HG03520 (cell line): ENCODE measurements around the gene NOTCH2.
"Not testable (repeated sequence)": the region's sequence is repeated elsewhere in the genome, so short reads cannot be mapped to it uniquely, and the experiment has no call there.

Source experiments
- ATAC-seq: cut with Tn5 transposase; IDR thresholded peaks from one replicate; pipeline ENCODE4 v1.9.1; 2021; ENCODE audit warnings: mild to moderate bottlenecking, moderate library complexity; ENCODE audit not compliant: unreplicated experiment

The NOTCH2 gene

GRCh38 chr1:120069920-120070214 lies 405 bp upstream of the NOTCH2 start:
- not testable (repeated sequence) for ATAC-seq

- not testable (repeated sequence) for ATAC-seq
These were observed 787 bp downstream of the NOTCH2 start for GRCh38 chr1:120068683-120069066.

GRCh38 chr1:120048208-120048607 lies 21.3 kb downstream of the NOTCH2 start:
- not testable (repeated sequence) for ATAC-seq

- not testable (repeated sequence) for ATAC-seq
These were observed 27.7 kb downstream of the NOTCH2 start for GRCh38 chr1:120041771-120042170.

GRCh38 chr1:120032253-120032652 lies 37.2 kb downstream of the NOTCH2 start:
- ATAC-seq = not testable (repeated sequence)

GRCh38 chr1:120023791-120024190 lies 45.7 kb downstream of the NOTCH2 start:
- not testable (repeated sequence) for ATAC-seq

GRCh38 chr1:120014978-120015377 lies 54.5 kb downstream of the NOTCH2 start:
- ATAC-seq = not testable (repeated sequence)

GRCh38 chr1:120008320-120008719 lies 61.1 kb downstream of the NOTCH2 start:
- ATAC-seq = not testable (repeated sequence)

GRCh38 chr1:120007850-120008249 lies 61.6 kb downstream of the NOTCH2 start:
- ATAC-seq = not testable (repeated sequence)

GRCh38 chr1:120001035-120001434 lies 68.4 kb downstream of the NOTCH2 start:
- not testable (repeated sequence) for ATAC-seq

- ATAC-seq = not testable (repeated sequence)
These were observed 72.6 kb downstream of the NOTCH2 start for GRCh38 chr1:119996731-119997312.

- not testable (repeated sequence) for ATAC-seq
These were observed 73.5 kb downstream of the NOTCH2 start for GRCh38 chr1:119995975-119996374.

GRCh38 chr1:119988306-119989062 lies 81.0 kb downstream of the NOTCH2 start:
- no peak for ATAC-seq

- ATAC-seq = no peak
These were observed 81.8 kb downstream of the NOTCH2 start for GRCh38 chr1:119987686-119988085.

GRCh38 chr1:119987112-119987511 lies 82.3 kb downstream of the NOTCH2 start:
- ATAC-seq = no peak

- no peak for ATAC-seq
These were observed 83.4 kb downstream of the NOTCH2 start for GRCh38 chr1:119986007-119986497.

GRCh38 chr1:119984771-119985170 lies 84.7 kb downstream of the NOTCH2 start:
- no peak for ATAC-seq

- no peak for ATAC-seq
These were observed 87.3 kb downstream of the NOTCH2 start for GRCh38 chr1:119981986-119982815.

- ATAC-seq = no peak
These were observed 88.0 kb downstream of the NOTCH2 start for GRCh38 chr1:119981496-119981895.

GRCh38 chr1:119978018-119978505 lies 91.4 kb downstream of the NOTCH2 start:
- no peak for ATAC-seq

GRCh38 chr1:119977113-119977736 lies 92.2 kb downstream of the NOTCH2 start:
- not testable (repeated sequence) for ATAC-seq
